IMR-90 (cell line): Measurements from ENCODE around the gene FAU. TPM values are rescaled to one million over a fixed set of nuclear protein-coding genes. Genes with fewer than 3 reads are reported as not detected.

Experiments used
- ATAC-seq: fragments of 200-7000 bp; cut with Tn5 transposase; 2 replicates; pipeline ENCODE4 v1.9.1; 2020; ENCODE audit warnings: low read depth, mild to moderate bottlenecking, moderate library complexity
- BruUV-seq: library from RNA; stranded (reverse); fragments of 400-500 nt; replicated peaks from 2 replicates; lab custom pipeline; 2021; lab: Mats Ljungman, UMichigan
- CTCF ChIA-PET: fragments of 300-600 bp; formaldehyde crosslinking; extraction: SDS; loops from one replicate; lab custom pipeline; 2021; ENCODE audit warnings: antibody characterized with exemption; lab: Yijun Ruan, JAX
- POLR2A ChIA-PET: fragments of 300-600 bp; sonication (Branson Sonifier 250); formaldehyde crosslinking; loops from one replicate; lab custom pipeline; 2022; ENCODE audit warnings: antibody characterized with exemption; ENCODE audit not compliant: unreplicated experiment; lab: Charles Lee
- DNase-seq: peaks from one replicate; pipeline ENCODE4 v3.0.0; 2013
- H2AFZ ChIP-seq: replicated peaks from 2 replicates; pipeline ENCODE3; 2013; ENCODE audit warnings: low read length, mild to moderate bottlenecking; ENCODE audit not compliant: poor library complexity
- H2AK5ac ChIP-seq: 2 replicates; pipeline ENCODE4 v1.6.1; 2013; ENCODE audit warnings: low read depth, low read length, inconsistent platforms
- H2AK9ac ChIP-seq: replicated peaks from 2 replicates; pipeline ENCODE3; 2013; ENCODE audit warnings: mild to moderate bottlenecking, low read depth, low read length, moderate library complexity; ENCODE audit not compliant: poor library complexity
- H2BK120ac ChIP-seq: 2 replicates; pipeline ENCODE4 v1.6.1; 2013; ENCODE audit warnings: low read depth, low read length, inconsistent platforms
- H2BK15ac ChIP-seq: 3 replicates; pipeline ENCODE4 v1.6.1; 2013; ENCODE audit warnings: low read depth, low read length, inconsistent platforms
- H2BK20ac ChIP-seq: 2 replicates; pipeline ENCODE4 v1.6.1; 2013; ENCODE audit warnings: low read depth, mild to moderate bottlenecking, inconsistent platforms, low read length, moderate library complexity
- H2BK5ac ChIP-seq: 2 replicates; pipeline ENCODE4 v1.6.1; 2013; ENCODE audit warnings: mild to moderate bottlenecking, low read depth, low read length, inconsistent platforms; ENCODE audit not compliant: poor library complexity, severe bottlenecking
- H3K14ac ChIP-seq: replicated peaks from 2 replicates; pipeline ENCODE4 v1.6.1; 2013; ENCODE audit warnings: low read depth, low read length, inconsistent platforms
- H3K18ac ChIP-seq: 2 replicates; pipeline ENCODE4 v1.6.1; 2013; ENCODE audit warnings: low read depth, low read length, control low read depth
- H3K23ac ChIP-seq: 2 replicates; pipeline ENCODE4 v1.6.1; 2013; ENCODE audit warnings: low read depth, low read length, inconsistent platforms
- H3K27ac ChIP-seq: 2 replicates; pipeline ENCODE4 v1.5.1; 2013; ENCODE audit warnings: mild to moderate bottlenecking, control low read depth, low read length; ENCODE audit not compliant: insufficient read depth
- H3K27me3 ChIP-seq: 2 replicates; pipeline ENCODE4 v1.6.1; 2013; ENCODE audit warnings: low read length; ENCODE audit not compliant: control insufficient read depth, insufficient read depth
- H3K36me3 ChIP-seq: 2 replicates; pipeline ENCODE4 v1.6.1; 2013; ENCODE audit warnings: low read length, mixed read lengths; ENCODE audit not compliant: control insufficient read depth, insufficient read depth
- H3K4ac ChIP-seq: 2 replicates; pipeline ENCODE4 v1.6.1; 2013; ENCODE audit warnings: low read depth, low read length, inconsistent platforms
- H3K4me1 ChIP-seq: 2 replicates; pipeline ENCODE4 v1.6.1; 2013; ENCODE audit warnings: low read length, mixed read lengths; ENCODE audit not compliant: control insufficient read depth, insufficient read depth
- H3K4me2 ChIP-seq: 2 replicates; pipeline ENCODE4 v1.6.1; 2013; ENCODE audit warnings: low read depth, mild to moderate bottlenecking, control low read depth, low read length, moderate library complexity
- H3K4me3 ChIP-seq: 2 replicates; pipeline ENCODE4 v1.5.1; 2013; ENCODE audit warnings: low read depth, mild to moderate bottlenecking, control low read depth, low read length, moderate library complexity; ENCODE audit not compliant: insufficient read depth
- H3K56ac ChIP-seq: 2 replicates; pipeline ENCODE4 v1.6.1; 2013; ENCODE audit warnings: low read length, inconsistent platforms; ENCODE audit not compliant: insufficient read depth; ENCODE audit errors: extremely low read depth
- H3K79me1 ChIP-seq, 2 experiments: 2 replicates each; pipeline ENCODE4 v1.6.1; 2013; ENCODE audit warnings: low read length in 2 of 2, inconsistent platforms in 1 of 2, low read depth in 1 of 2
- H3K9ac ChIP-seq: 2 replicates; pipeline ENCODE4 v1.6.1; 2013; ENCODE audit warnings: low read depth, low read length, control low read depth
- H3K9me1 ChIP-seq: 2 replicates; pipeline ENCODE4 v1.6.1; 2013; ENCODE audit warnings: low read length, inconsistent platforms; ENCODE audit not compliant: insufficient read depth
- H3K9me3 ChIP-seq: 2 replicates; pipeline ENCODE4 v1.6.1; 2013; ENCODE audit warnings: low read length; ENCODE audit not compliant: control insufficient read depth, insufficient read depth
- H4K20me1 ChIP-seq: 2 replicates; pipeline ENCODE4 v1.6.1; 2013; ENCODE audit warnings: low read length, inconsistent platforms; ENCODE audit not compliant: insufficient read depth
- H4K5ac ChIP-seq: 2 replicates; pipeline ENCODE4 v1.6.1; 2013; ENCODE audit warnings: mild to moderate bottlenecking, low read depth, low read length, control low read depth
- H4K8ac ChIP-seq, 2 experiments: 2 replicates each; pipeline ENCODE4 v1.6.1; 2013; ENCODE audit warnings: low read depth in 2 of 2, low read length in 2 of 2, control low read depth in 1 of 2, inconsistent platforms in 1 of 2
- H4K91ac ChIP-seq: 2 replicates; pipeline ENCODE4 v1.6.1; 2013; ENCODE audit warnings: low read depth, low read length, inconsistent platforms; ENCODE audit not compliant: insufficient read depth
- CEBPB ChIP-seq: IDR thresholded peaks from 2 replicates; pipeline ENCODE4 v1.6.1; 2012; ENCODE audit warnings: low read depth, low read length, improper control_type of control experiment
- CHD1 ChIP-seq: IDR thresholded peaks from 2 replicates; pipeline ENCODE4 v1.6.1; 2012; ENCODE audit warnings: low read depth, low read length, improper control_type of control experiment
- FOS ChIP-seq: fragments of 150-350 bp; IDR thresholded peaks from 2 replicates; pipeline ENCODE4 v1.6.1; 2016; ENCODE audit warnings: low read depth, low read length
- MAFK ChIP-seq: IDR thresholded peaks from 2 replicates; pipeline ENCODE4 v1.6.1; 2012; ENCODE audit warnings: low read depth, low read length, improper control_type of control experiment
- MAZ ChIP-seq: IDR thresholded peaks from 2 replicates; pipeline ENCODE4 v1.6.1; 2012; ENCODE audit warnings: low read depth, mild to moderate bottlenecking, low read length, improper control_type of control experiment, moderate library complexity, borderline replicate concordance
- NFE2L2 ChIP-seq: fragments of 150-350 bp; IDR thresholded peaks from 2 replicates; pipeline ENCODE4 v1.6.1; 2016; ENCODE audit warnings: low read depth, mild to moderate bottlenecking, low read length
- RAD21 ChIP-seq: IDR thresholded peaks from 2 replicates; pipeline ENCODE4 v1.6.1; 2012; ENCODE audit warnings: low read length, improper control_type of control experiment
- RCOR1 ChIP-seq: IDR thresholded peaks from 2 replicates; pipeline ENCODE4 v1.6.1; 2012; ENCODE audit warnings: mild to moderate bottlenecking, low read length, improper control_type of control experiment; ENCODE audit not compliant: insufficient replicate concordance
- RFX5 ChIP-seq: IDR thresholded peaks from 2 replicates; pipeline ENCODE4 v1.8.0; 2012; ENCODE audit warnings: low read depth, mild to moderate bottlenecking, low read length, moderate library complexity
- SMC3 ChIP-seq: fragments of 150-350 bp; IDR thresholded peaks from 2 replicates; pipeline ENCODE4 v1.6.1; 2016; ENCODE audit warnings: low read depth, mild to moderate bottlenecking, antibody characterized with exemption, low read length, moderate library complexity
- WGBS, 2 experiments: methylation state at CpG; one replicate each; pipeline versions ENCODE4 v1.1.5 to v1.1.7; 2013; ENCODE audit warnings: missing lambda C conversion rate in 2 of 2; ENCODE audit not compliant: insufficient read length in 1 of 2; ENCODE audit errors: extremely low coverage in 2 of 2; 5-methylcytosine and 5-hydroxymethylcytosine counted together
- dilution Hi-C: fragments of 300-500 bp; cut with HindIII; formaldehyde crosslinking; loops from one replicate; pipeline ENCODE4 v1.14.3; 2018; ENCODE audit warnings: low sequenced_read_pairs; ENCODE audit not compliant: unreplicated experiment
- in situ Hi-C: fragments of 300-500 bp; cut with MboI; formaldehyde crosslinking; loops from 3 replicates; pipeline ENCODE4 v1.14.3; 2019; ENCODE audit warnings: low sequenced_read_pairs, inconsistent platforms, mixed read lengths
- intact Hi-C: fragments of 100-400 bp; cut with micrococcal nuclease; formaldehyde crosslinking; loops from 2 replicates; pipeline ENCODE4 v1.10.0; 2022
- polyA plus RNA-seq, 3 experiments: library from polyadenylated mRNA; depleted of rRNA; stranded (reverse); fragments of >200 nt; gene quantifications; 2 replicates each; pipeline ENCODE4 v1.2.3, GENCODE V29; 2012; ENCODE audit warnings: low replicate concordance in 1 of 3
- total RNA-seq: library from RNA; depleted of rRNA; stranded (reverse); fragments of >200 nt; gene quantifications from 2 replicates; pipeline ENCODE4 v1.2.3, GENCODE V29; 2012
- TF ChIP-seq, protein P1 (sequence below): conservative IDR thresholded peaks from 2 replicates; pipeline ENCODE4 v1.5.1; 2012; ENCODE audit warnings: mild to moderate bottlenecking, low read depth, low read length, improper control_type of control experiment

Gene FAU
- total and polyA plus RNA-seq, 2 of the 4 experiments (the other 2 are of a cell fraction) = 189 to 652 TPM

- Histone ChIP-seq H4K5ac (no peak overlapping the region), H3K14ac (no peak overlapping the region), H3K9ac (no peak overlapping the region), H3K79me1 (peaks cover 24 to 50% of the 10 kb centered on the region in 2 experiments), H2AK5ac (no peak overlapping the region), H4K20me1 (peaks cover 34% of the 10 kb centered on the region), H3K27ac (no peak overlapping the region), H2BK120ac (no peak overlapping the region), H2AFZ (no peak overlapping the region), H4K91ac (no peak overlapping the region), H3K4me3 (no peak overlapping the region), H3K4ac (no peak overlapping the region), H3K9me1 (peaks cover 21% of the 10 kb centered on the region), H4K8ac (no peak overlapping the region), H3K27me3 (no peaks in the 10 kb centered on the region), H3K23ac (no peak overlapping the region), H3K9me3 (no peaks in the 10 kb centered on the region), H2BK20ac (no peak overlapping the region), H2BK15ac (no peak overlapping the region), H3K56ac (no peak overlapping the region), H3K4me1 (peaks cover 6% of the 10 kb centered on the region; the same call in 1 of the 2 replicates), H2AK9ac (no peak overlapping the region), H3K4me2 (no peak overlapping the region), H3K18ac (no peak overlapping the region), H2BK5ac (no peak overlapping the region), H3K36me3 (peaks cover 57% of the 10 kb centered on the region)
- ChIA-PET POLR2A (interaction anchor here (1.0 kb wide), 1 partner anchor 10 kb away, joined by 3 read pairs; the partner anchor contains the start of genes FAU and MRPL49), CTCF (interaction anchor here (0.5 kb wide), 1 partner anchor 253 kb away, joined by 3 read pairs; no protein-coding TSS in a partner anchor)
- DNase-seq = no peak
- in situ Hi-C loops = no loop called here
- no peak for ATAC-seq
- intact Hi-C loops = no loop called here
- TF ChIP-seq MAZ (no peak), FOS (no peak), RAD21 (no peak), NFE2L2 (no peak), CHD1 (no peak), RCOR1 (no peak), CEBPB (no peak), SMC3 (no peak), RFX5 (no peak), MAFK (no peak)
- TF ChIP-seq, protein P1, sequence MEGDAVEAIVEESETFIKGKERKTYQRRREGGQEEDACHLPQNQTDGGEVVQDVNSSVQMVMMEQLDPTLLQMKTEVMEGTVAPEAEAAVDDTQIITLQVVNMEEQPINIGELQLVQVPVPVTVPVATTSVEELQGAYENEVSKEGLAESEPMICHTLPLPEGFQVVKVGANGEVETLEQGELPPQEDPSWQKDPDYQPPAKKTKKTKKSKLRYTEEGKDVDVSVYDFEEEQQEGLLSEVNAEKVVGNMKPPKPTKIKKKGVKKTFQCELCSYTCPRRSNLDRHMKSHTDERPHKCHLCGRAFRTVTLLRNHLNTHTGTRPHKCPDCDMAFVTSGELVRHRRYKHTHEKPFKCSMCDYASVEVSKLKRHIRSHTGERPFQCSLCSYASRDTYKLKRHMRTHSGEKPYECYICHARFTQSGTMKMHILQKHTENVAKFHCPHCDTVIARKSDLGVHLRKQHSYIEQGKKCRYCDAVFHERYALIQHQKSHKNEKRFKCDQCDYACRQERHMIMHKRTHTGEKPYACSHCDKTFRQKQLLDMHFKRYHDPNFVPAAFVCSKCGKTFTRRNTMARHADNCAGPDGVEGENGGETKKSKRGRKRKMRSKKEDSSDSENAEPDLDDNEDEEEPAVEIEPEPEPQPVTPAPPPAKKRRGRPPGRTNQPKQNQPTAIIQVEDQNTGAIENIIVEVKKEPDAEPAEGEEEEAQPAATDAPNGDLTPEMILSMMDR = no peak
- BruUV-seq = no TSS peak
- dilution Hi-C loops = no loop called here
- WGBS, 2 experiments = no CpG with 5 or more reads among the region's 6 CpGs
Observed at GRCh38 chr11:65131895-65132237, 9.9 kb upstream of the FAU start.
